ENCODE results near the gene CAPNS2. TPM values are rescaled to one million over a fixed set of nuclear protein-coding genes. Genes with fewer than 3 reads are reported as not detected.
"Not testable (repeated sequence)": the region's sequence is repeated elsewhere in the genome, so short reads cannot be mapped to it uniquely, and the experiment has no call there.

The CAPNS2 gene
- total and polyA plus RNA-seq, 2 of the 13 experiments (the other 11 are each of a cell fraction or from before 2014, with no cell fraction given): 0.29 TPM; not detected in 1

GRCh38 chr16:55615071-55615470 is 48.6 kb downstream of the CAPNS2 start (continued):
- TF ChIP-seq, protein P1, sequence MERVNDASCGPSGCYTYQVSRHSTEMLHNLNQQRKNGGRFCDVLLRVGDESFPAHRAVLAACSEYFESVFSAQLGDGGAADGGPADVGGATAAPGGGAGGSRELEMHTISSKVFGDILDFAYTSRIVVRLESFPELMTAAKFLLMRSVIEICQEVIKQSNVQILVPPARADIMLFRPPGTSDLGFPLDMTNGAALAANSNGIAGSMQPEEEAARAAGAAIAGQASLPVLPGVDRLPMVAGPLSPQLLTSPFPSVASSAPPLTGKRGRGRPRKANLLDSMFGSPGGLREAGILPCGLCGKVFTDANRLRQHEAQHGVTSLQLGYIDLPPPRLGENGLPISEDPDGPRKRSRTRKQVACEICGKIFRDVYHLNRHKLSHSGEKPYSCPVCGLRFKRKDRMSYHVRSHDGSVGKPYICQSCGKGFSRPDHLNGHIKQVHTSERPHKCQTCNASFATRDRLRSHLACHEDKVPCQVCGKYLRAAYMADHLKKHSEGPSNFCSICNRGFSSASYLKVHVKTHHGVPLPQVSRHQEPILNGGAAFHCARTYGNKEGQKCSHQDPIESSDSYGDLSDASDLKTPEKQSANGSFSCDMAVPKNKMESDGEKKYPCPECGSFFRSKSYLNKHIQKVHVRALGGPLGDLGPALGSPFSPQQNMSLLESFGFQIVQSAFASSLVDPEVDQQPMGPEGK (CRISPR knock-in tag; IDR thresholded peaks at IDR 0.05): no peak
- TF ChIP-seq, protein P2, sequence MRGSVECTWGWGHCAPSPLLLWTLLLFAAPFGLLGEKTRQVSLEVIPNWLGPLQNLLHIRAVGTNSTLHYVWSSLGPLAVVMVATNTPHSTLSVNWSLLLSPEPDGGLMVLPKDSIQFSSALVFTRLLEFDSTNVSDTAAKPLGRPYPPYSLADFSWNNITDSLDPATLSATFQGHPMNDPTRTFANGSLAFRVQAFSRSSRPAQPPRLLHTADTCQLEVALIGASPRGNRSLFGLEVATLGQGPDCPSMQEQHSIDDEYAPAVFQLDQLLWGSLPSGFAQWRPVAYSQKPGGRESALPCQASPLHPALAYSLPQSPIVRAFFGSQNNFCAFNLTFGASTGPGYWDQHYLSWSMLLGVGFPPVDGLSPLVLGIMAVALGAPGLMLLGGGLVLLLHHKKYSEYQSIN (CRISPR knock-in tag; IDR thresholded peaks at IDR 0.05; ENCODE audit: borderline replicate concordance): no peak

DNA sequence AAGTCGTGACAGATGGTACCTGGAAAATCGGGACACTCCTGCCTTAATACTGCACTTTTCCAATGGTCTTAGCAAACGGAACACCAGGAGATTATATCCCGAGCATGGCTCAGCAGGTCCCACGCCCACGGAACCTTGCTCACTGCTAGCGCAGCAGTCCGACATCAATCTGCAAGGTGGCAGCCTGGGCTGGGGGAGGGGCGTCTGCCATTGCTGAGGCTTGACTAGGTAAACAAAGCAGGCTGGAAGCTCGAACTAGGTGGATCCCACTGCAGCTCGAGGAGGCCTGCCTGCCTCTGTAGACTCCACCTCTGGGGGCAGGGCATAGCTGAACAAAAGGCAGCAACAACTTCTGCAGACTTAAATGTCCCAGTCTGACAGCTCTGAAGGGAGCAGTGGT is 49.2 kb downstream of the CAPNS2 start:
- H3K4me2 ChIP-seq (ENCODE audit: low read depth, low read length); H3K79me2 ChIP-seq (ENCODE audit: insufficient read depth, low read length); H3K27ac ChIP-seq (ENCODE audit: extremely low read length, insufficient read depth, low read length); H2AFZ ChIP-seq (ENCODE audit: low read length); CTCF ChIA-PET (ENCODE audit: low intra/inter-chr PET ratio, low total read pairs); in situ Hi-C loops (cut with HindIII; ENCODE audit: extremely low pct_ligation_motif_present, low pct_unique_long_range_greater_than_20kb); POLR2A ChIA-PET; DNase-seq (ENCODE audit: low spot score); H3K9ac ChIP-seq (ENCODE audit: insufficient read depth, low read depth, low read length); H4K20me1 ChIP-seq (ENCODE audit: insufficient read depth, low read length); H3K36me3 ChIP-seq (replicated peaks in 1 of 2; ENCODE audit: control insufficient read depth in 1 of 2, insufficient read depth in 2 of 2, low read length in 2 of 2); H3K4me3 ChIP-seq (replicated peaks in 1 of 3; ENCODE audit: insufficient read depth in 1 of 3, low read depth in 2 of 3, low read length in 3 of 3); ATAC-seq; H3K27me3 ChIP-seq (ENCODE audit: control insufficient read depth in 1 of 2, insufficient read depth in 2 of 2, low read length in 2 of 2); H3K4me1 ChIP-seq (ENCODE audit: insufficient read depth, low read length); H3K9me3 ChIP-seq (ENCODE audit: low read length); BruUV-seq (replicated peaks); FAIRE-seq; intact Hi-C loops (cut with micrococcal nuclease; ENCODE audit: unreplicated experiment): not testable (repeated sequence)
- 50% methylated on average over 10 of the region's 11 CpGs for WGBS (ENCODE audit: low lambda C conversion rate)
- TF ChIP-seq HINFP (CRISPR knock-in tag; IDR thresholded peaks at IDR 0.05; ENCODE audit: low read depth): 0 out of 2 replicates have a peak, but pooled peaks have one; percentile 26
- TF ChIP-seq, protein P3, sequence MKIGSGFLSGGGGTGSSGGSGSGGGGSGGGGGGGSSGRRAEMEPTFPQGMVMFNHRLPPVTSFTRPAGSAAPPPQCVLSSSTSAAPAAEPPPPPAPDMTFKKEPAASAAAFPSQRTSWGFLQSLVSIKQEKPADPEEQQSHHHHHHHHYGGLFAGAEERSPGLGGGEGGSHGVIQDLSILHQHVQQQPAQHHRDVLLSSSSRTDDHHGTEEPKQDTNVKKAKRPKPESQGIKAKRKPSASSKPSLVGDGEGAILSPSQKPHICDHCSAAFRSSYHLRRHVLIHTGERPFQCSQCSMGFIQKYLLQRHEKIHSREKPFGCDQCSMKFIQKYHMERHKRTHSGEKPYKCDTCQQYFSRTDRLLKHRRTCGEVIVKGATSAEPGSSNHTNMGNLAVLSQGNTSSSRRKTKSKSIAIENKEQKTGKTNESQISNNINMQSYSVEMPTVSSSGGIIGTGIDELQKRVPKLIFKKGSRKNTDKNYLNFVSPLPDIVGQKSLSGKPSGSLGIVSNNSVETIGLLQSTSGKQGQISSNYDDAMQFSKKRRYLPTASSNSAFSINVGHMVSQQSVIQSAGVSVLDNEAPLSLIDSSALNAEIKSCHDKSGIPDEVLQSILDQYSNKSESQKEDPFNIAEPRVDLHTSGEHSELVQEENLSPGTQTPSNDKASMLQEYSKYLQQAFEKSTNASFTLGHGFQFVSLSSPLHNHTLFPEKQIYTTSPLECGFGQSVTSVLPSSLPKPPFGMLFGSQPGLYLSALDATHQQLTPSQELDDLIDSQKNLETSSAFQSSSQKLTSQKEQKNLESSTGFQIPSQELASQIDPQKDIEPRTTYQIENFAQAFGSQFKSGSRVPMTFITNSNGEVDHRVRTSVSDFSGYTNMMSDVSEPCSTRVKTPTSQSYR (CRISPR knock-in tag; IDR thresholded peaks at IDR 0.05; ENCODE audit: borderline replicate concordance): 0 out of 2 replicates have a peak, but pooled peaks have one; percentile 57

Other genes with a start within 250 kb of the CAPNS2 start
- not detected in 2 replicates for gene IRX6, start 242.5 kb upstream of the CAPNS2 start, total RNA-seq (2016; rRNA removed; fragmentation: Illumina TruSeq; extraction: Trizol)
- not detected in 2 replicates for gene IRX6, start 242.5 kb upstream of the CAPNS2 start, polyA plus RNA-seq (2011; rRNA removed)
- 0.29 and 0.31 TPM in 2 replicates for gene MMP2, start 87.5 kb upstream of the CAPNS2 start, total RNA-seq (2016; rRNA removed; fragmentation: Illumina TruSeq; extraction: Trizol)
- gene MMP2, start 87.5 kb upstream of the CAPNS2 start, polyA plus RNA-seq (2011; rRNA removed): 1.3 TPM in 2 replicates
- 7.7 and 9.9 TPM in 2 replicates for gene LPCAT2, start 57.6 kb upstream of the CAPNS2 start, total RNA-seq (2016; rRNA removed; fragmentation: Illumina TruSeq; extraction: Trizol)
- 12.5 and 17.6 TPM in 2 replicates for gene LPCAT2, start 57.6 kb upstream of the CAPNS2 start, polyA plus RNA-seq (2011; rRNA removed)
- gene SLC6A2, start 89.3 kb downstream of the CAPNS2 start, total RNA-seq (2016; rRNA removed; fragmentation: Illumina TruSeq; extraction: Trizol): 0.65 and 0.66 TPM in 2 replicates
- gene SLC6A2, start 89.3 kb downstream of the CAPNS2 start, polyA plus RNA-seq (2011; rRNA removed): 0.37 and 0.62 TPM in 2 replicates